GM12878 (cell line): Measurements from ENCODE around the gene ILRUN. TPM values are rescaled to one million over a fixed set of nuclear protein-coding genes. Genes with fewer than 3 reads are reported as not detected.

Source experiments
- ATAC-seq: fragments of 200-7000 bp; cut with Tn5 transposase; 3 replicates; pipeline ENCODE4 v1.9.1; 2020; ENCODE audit warnings: mild to moderate bottlenecking, moderate library complexity
- BruUV-seq: library from RNA; stranded (reverse); fragments of 400-500 nt; replicated peaks from 2 replicates; lab custom pipeline; 2021; lab: Mats Ljungman, UMichigan
- CTCF ChIA-PET: fragments of 300-600 bp; sonication (Branson Sonifier 250); formaldehyde crosslinking; extraction: SDS; loops from one replicate; lab custom pipeline; 2021; ENCODE audit warnings: inconsistent platforms; lab: Yijun Ruan, JAX
- POLR2A ChIA-PET: fragments of 350-600 bp; formaldehyde crosslinking; extraction: SDS; loops from one replicate; lab custom pipeline; 2021; ENCODE audit warnings: inconsistent platforms; lab: Charles Lee
- RAD21 ChIA-PET: fragments of 300-600 bp; sonication (Branson Sonifier 250); formaldehyde crosslinking; loops from one replicate; lab custom pipeline; 2023; ENCODE audit warnings: antibody characterized with exemption; ENCODE audit not compliant: unreplicated experiment; lab: Charles Lee
- SMC1A ChIA-PET: fragments of 300-600 bp; sonication (Branson Sonifier 250); formaldehyde crosslinking; loops from one replicate; lab custom pipeline; 2023; ENCODE audit not compliant: unreplicated experiment, uncharacterized antibody; lab: Charles Lee
- DNase-seq: peaks from one replicate; pipeline ENCODE4 v3.0.0-alpha.2; 2011; ENCODE audit warnings: low read depth, low spot score
- FAIRE-seq: peaks from 3 replicates; lab custom pipeline; 2011; peaks lifted over from hg19 to GRCh38; lab: Jason Lieb, UNC
- H2AFZ ChIP-seq: 2 replicates; pipeline ENCODE4 v1.6.0; 2011; ENCODE audit warnings: low read depth, low read length, control low read depth; ENCODE audit not compliant: control insufficient read depth
- H3K27ac ChIP-seq: 2 replicates; pipeline ENCODE4 v1.5.1; 2011; ENCODE audit warnings: control low read depth; ENCODE audit not compliant: control insufficient read depth, insufficient read depth
- H3K27me3 ChIP-seq, 2 experiments: replicated peaks in 1 of 2; 2 replicates each; pipeline versions ENCODE4 v1.6.0 to v1.6.1; 2011; ENCODE audit warnings: low read length in 1 of 2; ENCODE audit not compliant: control insufficient read depth in 2 of 2, insufficient read depth in 2 of 2
- H3K36me3 ChIP-seq, 2 experiments: 2 replicates each; pipeline ENCODE4 v1.5.1; 2011; ENCODE audit warnings: low read length in 1 of 2; ENCODE audit not compliant: control insufficient read depth in 2 of 2, insufficient read depth in 2 of 2
- H3K4me1 ChIP-seq: 2 replicates; pipeline ENCODE4 v1.6.1; 2011; ENCODE audit warnings: mild to moderate bottlenecking, low read length, moderate library complexity, mixed read lengths; ENCODE audit not compliant: control insufficient read depth, insufficient read depth
- H3K4me2 ChIP-seq: 2 replicates; pipeline ENCODE4 v1.6.0; 2011; ENCODE audit warnings: control low read depth; ENCODE audit not compliant: control insufficient read depth, insufficient read depth
- H3K4me3 ChIP-seq: fragments of 200-600 bp; sonication (generic); 2 replicates; pipeline ENCODE4 v1.5.1; 2016
- H3K79me2 ChIP-seq: 2 replicates; pipeline ENCODE4 v1.6.0; 2011; ENCODE audit warnings: low read length; ENCODE audit not compliant: control insufficient read depth, insufficient read depth
- H3K9ac ChIP-seq: 2 replicates; pipeline ENCODE4 v1.8.0; 2011; ENCODE audit warnings: low read length, control low read depth, mixed read lengths; ENCODE audit not compliant: control insufficient read depth, insufficient read depth
- H3K9me3 ChIP-seq: replicated peaks from 3 replicates; pipeline ENCODE4 v1.5.1; 2011; ENCODE audit warnings: mild to moderate bottlenecking, low read length; ENCODE audit not compliant: control insufficient read depth, insufficient read depth
- H4K20me1 ChIP-seq: 2 replicates; pipeline ENCODE4 v1.6.0; 2011; ENCODE audit not compliant: control insufficient read depth, insufficient read depth
- ATF2 ChIP-seq: IDR thresholded peaks from 2 replicates; pipeline ENCODE4 v1.6.1; 2012; ENCODE audit warnings: low read length, inconsistent platforms
- ATF7 ChIP-seq: fragments of 450-650 bp; IDR thresholded peaks from 2 replicates; pipeline ENCODE4 v1.6.1; 2016; ENCODE audit warnings: low read depth, mild to moderate bottlenecking
- BACH1 ChIP-seq: fragments of 450-650 bp; IDR thresholded peaks from 2 replicates; pipeline ENCODE4 v1.6.1; 2017; ENCODE audit warnings: mild to moderate bottlenecking, borderline replicate concordance
- BHLHE40 ChIP-seq, 2 experiments: fragments of 450-650 bp in 1 of 2; IDR thresholded peaks; 2 replicates each; pipeline ENCODE4 v1.6.1; 2011 to 2017; ENCODE audit warnings: low read depth in 2 of 2, borderline replicate concordance in 1 of 2, improper control_type of control experiment in 1 of 2, low read length in 1 of 2, mild to moderate bottlenecking in 1 of 2
- HCFC1 ChIP-seq: fragments of 150-350 bp; IDR thresholded peaks from 2 replicates; pipeline ENCODE4 v1.6.1; 2014; ENCODE audit warnings: low read length
- JUNB ChIP-seq: IDR thresholded peaks from 2 replicates; pipeline ENCODE4 v1.6.1; 2016; ENCODE audit warnings: antibody characterized with exemption, mild to moderate bottlenecking
- MTA3 ChIP-seq: IDR thresholded peaks from 2 replicates; pipeline ENCODE4 v1.6.1; 2012; ENCODE audit warnings: low read length, inconsistent platforms, borderline replicate concordance
- NFIC ChIP-seq: IDR thresholded peaks from 2 replicates; pipeline ENCODE4 v1.6.1; 2012; ENCODE audit warnings: low read depth, mild to moderate bottlenecking, inconsistent platforms, low read length, moderate library complexity
- NR2F1 ChIP-seq: fragments of 450-650 bp; conservative IDR thresholded peaks from 2 replicates; pipeline ENCODE4 v1.6.1; 2017; ENCODE audit warnings: mild to moderate bottlenecking
- RUNX3 ChIP-seq: IDR thresholded peaks from 2 replicates; pipeline ENCODE4 v1.6.1; 2012; ENCODE audit warnings: low read length, inconsistent platforms
- SIN3A ChIP-seq: IDR thresholded peaks from 2 replicates; pipeline ENCODE4 v1.6.1; 2012; ENCODE audit warnings: low read depth, low read length, improper control_type of control experiment
- SREBF1 ChIP-seq: IDR thresholded peaks from 2 replicates; pipeline ENCODE4 v1.6.1; 2012; ENCODE audit warnings: mild to moderate bottlenecking, low read length
- ZBTB33 ChIP-seq: fragments of 450-650 bp; IDR thresholded peaks from 2 replicates; pipeline ENCODE4 v1.6.1; 2017; ENCODE audit warnings: mild to moderate bottlenecking
- ZNF207 ChIP-seq: fragments of 450-650 bp; IDR thresholded peaks from 2 replicates; pipeline ENCODE4 v1.6.1; 2014; ENCODE audit warnings: antibody characterized with exemption, mild to moderate bottlenecking, borderline replicate concordance
- ZNF622 ChIP-seq: fragments of 450-650 bp; IDR thresholded peaks from 2 replicates; pipeline ENCODE4 v1.6.1; 2017; ENCODE audit warnings: mild to moderate bottlenecking, inconsistent platforms
- WGBS: methylation state at CpG from one replicate; pipeline ENCODE4 v1.1.6; 2016; ENCODE audit warnings: low lambda C conversion rate; ENCODE audit not compliant: insufficient replicate concordance, insufficient coverage; ENCODE audit errors: missing lambda C conversion rate; 5-methylcytosine and 5-hydroxymethylcytosine counted together
- in situ Hi-C: fragments of 300-500 bp; cut with MboI; formaldehyde crosslinking; loops from 9 replicates; pipeline ENCODE4 v1.14.3; 2018; ENCODE audit warnings: mixed read lengths
- intact Hi-C: fragments of 100-400 bp; cut with micrococcal nuclease; formaldehyde crosslinking; loops from one replicate; pipeline ENCODE4 v1.14.2; 2022; ENCODE audit not compliant: unreplicated experiment
- polyA plus RNA-seq, 11 experiments: library from polyadenylated mRNA; depleted of rRNA in 4 of 11; unstranded in 6 of 11; stranded (reverse) in 5 of 11; fragments of >200 nt; fragmentation: Nextera tagmentation in 4 of 11; fragmentation: Illumina TruSeq in 1 of 11; extraction: Ambion mirVana in 4 of 11; extraction: Trizol in 1 of 11; gene quantifications; 1 replicate in 1 of 11; 2 replicates in 10 of 11; pipeline versions ENCODE4 v1.2.1 to v1.2.3, GENCODE V29; 2011 to 2016; ENCODE audit warnings: inconsistent platforms in 2 of 11, missing spikeins in 2 of 11, low read depth in 1 of 11
- total RNA-seq, 4 experiments: library from RNA; depleted of rRNA in 3 of 4; stranded (reverse); fragments of >200 nt in 3 of 4; fragmentation: Illumina TruSeq in 1 of 4; extraction: Trizol in 1 of 4; gene quantifications; 2 replicates each; pipeline versions ENCODE4 v1.2.1 to v1.2.3, GENCODE V29; 2013 to 2021

Gene ILRUN
- total and polyA plus RNA-seq, 10 of the 15 experiments (the other 5 are each of a cell fraction or from before 2014, with no cell fraction given), result 21.0 to 114 (median 48.9) TPM

GRCh38 chr6:34664256-34664971 is 32.2 kb downstream of the ILRUN start (continued):
- TF ChIP-seq RUNX3 (0 out of 2 replicates have a peak, but pooled peaks have one; percentile 3), SREBF1 (no peak), BACH1 (peak; percentile 98), SIN3A (no peak), NR2F1 (0 out of 2 replicates have a peak, but pooled peaks have one; percentile 16), JUNB (peak; percentile 34; the same call in 1 of the 2 replicates), NFIC (peak; percentile 56), ZBTB33 (peak; percentile 67; the same call in 1 of the 2 replicates), ZNF622 (no peak), MTA3 (0 out of 2 replicates have a peak, but pooled peaks have one; percentile 17)

- ChIA-PET POLR2A (interaction anchor here (0.7 to 14.9 kb wide), 5 partner anchors 9 to 32 kb away, joined by 3 to 329 read pairs (median 28); partner anchors contain the start of gene ILRUN), CTCF (interaction anchor here (1.1 to 3.9 kb wide), 4 partner anchors 9 to 55 kb away, joined by 3 to 15 read pairs (median 5); no protein-coding TSS in a partner anchor), SMC1A (interaction anchor here (1.1 to 4.8 kb wide), 9 partner anchors 7 to 32 kb away, joined by 4 to 32 read pairs (median 8); partner anchors contain the start of gene ILRUN), RAD21 (interaction anchor here (1.1 to 4.0 kb wide), 5 partner anchors 7 to 128 kb away, joined by 3 to 28 read pairs (median 8); partner anchors contain the start of gene BLTP3A)
- peaks cover 89% of the 10 kb centered on the region for H3K79me2 ChIP-seq
- no peak for FAIRE-seq
- in situ Hi-C loops (loop anchor here (25.0 kb wide), 2 partner anchors 1602 to 1702 kb away; partner anchors contain the start of genes BRD2, HLA-DMA and HLA-DPA1), intact Hi-C loops (no loop called here)
- BruUV-seq, result no TSS peak
- no peak for ATAC-seq
- peaks cover 2% of the 10 kb centered on the region; the same call in 2 of the 3 replicates for H3K9me3 ChIP-seq
- H3K4me1 ChIP-seq, result peaks cover 53% of the 10 kb centered on the region
- H3K4me3 ChIP-seq, result peak overlapping the region; percentile 24; the same call in 1 of the 2 replicates
- no peaks in the 10 kb centered on the region for H4K20me1 ChIP-seq
- H3K36me3 ChIP-seq, result no peaks in the 10 kb centered on the region
- peak overlapping the region; percentile 84 for H3K27ac ChIP-seq
- no peaks in the 10 kb centered on the region for H3K27me3 ChIP-seq
- no peak for DNase-seq
- peak overlapping the region; percentile 75 for H3K4me2 ChIP-seq
- no peak overlapping the region for H2AFZ ChIP-seq
- peak overlapping the region; percentile 57 for H3K9ac ChIP-seq
- WGBS, result 37% methylated on average over 5 of the region's 5 CpGs
- TF ChIP-seq NR2F1, result peak; percentile 64; the same call in 1 of the 2 replicates
- TF ChIP-seq ATF7, result peak; percentile 67
- peak; percentile 2; the same call in 1 of the 2 replicates for TF ChIP-seq MTA3
- TF ChIP-seq ZNF207, result no peak
- 0 out of 2 replicates have a peak, but pooled peaks have one; percentile 33 for TF ChIP-seq ATF2
- TF ChIP-seq HCFC1, result no peak
- TF ChIP-seq BHLHE40 (IDR thresholded peaks at IDR 0.05; ENCODE audit: borderline replicate concordance in 1 of 2, low read depth in 2 of 2, low read length in 1 of 2), result no peak
Observed at GRCh38 chr6:34663831-34664255, 32.7 kb downstream of the ILRUN start.
